Activated CD4-positive, alpha-beta T cell treated with anti-CD3 and anti-CD28 coated beads for 36 hours (primary cell): ENCODE data around the gene BTRC. TPM values are rescaled to one million over a fixed set of nuclear protein-coding genes. Genes with fewer than 3 reads are reported as not detected.
A peak's percentile ranks its signal among the peaks of the same experiment; 100 is the strongest.

Experiments
- ATAC-seq: fragments of 200-7000 bp; cut with Tn5 transposase; one replicate; pipeline ENCODE4 v1.10.0; 2021; ENCODE audit warnings: mild to moderate bottlenecking, moderate library complexity
- CTCF ChIA-PET: fragments of 350-600 bp; sonication (Branson Sonifier 250); formaldehyde crosslinking; loops from one replicate; lab custom pipeline; 2021; ENCODE audit warnings: antibody characterized with exemption; lab: Charles Lee
- POLR2A ChIA-PET: fragments of 350-600 bp; sonication (Branson Sonifier 250); formaldehyde crosslinking; loops from one replicate; lab custom pipeline; 2021; ENCODE audit warnings: antibody characterized with exemption, inconsistent platforms; lab: Charles Lee
- DNase-seq: peaks from one replicate; pipeline ENCODE4 v3.0.0-alpha.2; 2020
- H3K27ac Mint-ChIP-seq: one replicate; pipeline ENCODE4 v1.8.0; 2021; ENCODE audit warnings: mixed read lengths
- H3K27me3 Mint-ChIP-seq: one replicate; pipeline ENCODE4 v1.8.0; 2021; ENCODE audit warnings: mixed read lengths
- H3K36me3 Mint-ChIP-seq: one replicate; pipeline ENCODE4 v1.8.0; 2021; ENCODE audit warnings: low read depth, mixed read lengths
- H3K4me1 Mint-ChIP-seq: one replicate; pipeline ENCODE4 v1.8.0; 2021; ENCODE audit warnings: mixed read lengths
- H3K4me3 Mint-ChIP-seq: one replicate; pipeline ENCODE4 v1.8.0; 2021; ENCODE audit warnings: mild to moderate bottlenecking, moderate library complexity, mixed read lengths
- H3K9me3 Mint-ChIP-seq: one replicate; pipeline ENCODE4 v1.8.0; 2021; ENCODE audit warnings: low read depth, mixed read lengths
- intact Hi-C, 2 experiments: fragments of 100-400 bp; cut with DNase I in 1 of 2; cut with micrococcal nuclease in 1 of 2; formaldehyde crosslinking; loops; one replicate each; pipeline versions ENCODE4 v1.14.2 to v1.15.1; 2022 to 2024; cut with DNase I, micrococcal nuclease
- total RNA-seq, 2 experiments: library from RNA; stranded (reverse); gene quantifications; one replicate each; pipeline ENCODE4 v1.2.3, GENCODE V29; 2021

BTRC gene
- total RNA-seq, 2 experiments from 2014 or later, result 15.5 to 18.7 TPM

GRCh38 chr10:101568054-101568745, 214.2 kb downstream of the BTRC start:
- POLR2A ChIA-PET, result no interaction called here
- H3K4me3 Mint-ChIP-seq, result no peak overlapping the region

GRCh38 chr10:101569323-101569621, 215.3 kb downstream of the BTRC start:
- Mint-ChIP-seq H3K36me3 (no peaks in the 10 kb centered on the region), H3K27ac (no peak overlapping the region), H3K4me1 (peaks cover 18% of the 10 kb centered on the region), H3K9me3 (no peaks in the 10 kb centered on the region), H3K4me3 (peak overlapping the region; percentile 62), H3K27me3 (peaks cover 44% of the 10 kb centered on the region)
- CTCF ChIA-PET, result interaction anchor here (0.6 to 5.3 kb wide), 18 partner anchors 19 to 474 kb away, joined by 3 to 46 read pairs (median 4); no protein-coding TSS in a partner anchor
- intact Hi-C loops, result loop anchor here in 1 of 2 experiments (5.0 kb wide), 1 partner anchor 102 kb away; no protein-coding TSS in a partner anchor
- POLR2A ChIA-PET, result no interaction called here
- ATAC-seq (no peak), DNase-seq (no peak)

More at GRCh38 chr10:101568054-101568745, 214.2 kb downstream of the BTRC start:
- H3K36me3 Mint-ChIP-seq, result no peaks in the 10 kb centered on the region
- CTCF ChIA-PET, result interaction anchor here (0.5 to 1.2 kb wide), 10 partner anchors 11 to 358 kb away, joined by 3 to 4 read pairs (median 3); no protein-coding TSS in a partner anchor
- peaks cover 18% of the 10 kb centered on the region for H3K4me1 Mint-ChIP-seq
- no peak for DNase-seq
- H3K9me3 Mint-ChIP-seq, result no peaks in the 10 kb centered on the region
- intact Hi-C loops, result loop anchor here in 1 of 2 experiments (5.0 kb wide), 1 partner anchor 101 kb away; no protein-coding TSS in a partner anchor
- peaks cover 46% of the 10 kb centered on the region for H3K27me3 Mint-ChIP-seq
- no peak for ATAC-seq
- H3K27ac Mint-ChIP-seq, result no peak overlapping the region

GRCh38 chr10:101569622-101570427, 215.9 kb downstream of the BTRC start:
- ATAC-seq (peak; percentile 79), DNase-seq (peak; percentile 91)
- Mint-ChIP-seq H3K4me3 (peak overlapping the region; percentile 62), H3K27ac (no peak overlapping the region), H3K27me3 (peaks cover 41% of the 10 kb centered on the region), H3K36me3 (no peaks in the 10 kb centered on the region), H3K4me1 (peaks cover 18% of the 10 kb centered on the region), H3K9me3 (no peaks in the 10 kb centered on the region)
- intact Hi-C loops, result loop anchor here (1.0 to 5.0 kb wide), 11 partner anchors 33 to 409 kb away; no protein-coding TSS in a partner anchor
- CTCF ChIA-PET, result interaction anchor here (0.6 to 5.3 kb wide), 22 partner anchors 9 to 474 kb away, joined by 3 to 46 read pairs (median 4); no protein-coding TSS in a partner anchor
- POLR2A ChIA-PET, result no interaction called here

GRCh38 chr10:101570428-101571270, 216.7 kb downstream of the BTRC start:
- CTCF ChIA-PET, result interaction anchor here (0.5 to 5.3 kb wide), 27 partner anchors 10 to 475 kb away, joined by 3 to 46 read pairs (median 4); partner anchors contain the start of genes DPCD and POLL
- POLR2A ChIA-PET, result interaction anchor here (0.6 kb wide), 2 partner anchors 102 to 130 kb away, joined by 3 to 4 read pairs; no protein-coding TSS in a partner anchor
- Mint-ChIP-seq H3K9me3 (no peaks in the 10 kb centered on the region), H3K36me3 (no peaks in the 10 kb centered on the region), H3K4me3 (peak overlapping the region; percentile 62), H3K4me1 (peaks cover 18% of the 10 kb centered on the region), H3K27me3 (peaks cover 35% of the 10 kb centered on the region), H3K27ac (no peak overlapping the region)
- DNase-seq (no peak), ATAC-seq (peak; percentile 16)
- intact Hi-C loops, result loop anchor here (1.0 to 5.0 kb wide), 10 partner anchors 33 to 409 kb away; no protein-coding TSS in a partner anchor

GRCh38 chr10:101571271-101571925, 217.4 kb downstream of the BTRC start:
- ChIA-PET CTCF (interaction anchor here (0.7 to 5.3 kb wide), 17 partner anchors 11 to 361 kb away, joined by 3 to 46 read pairs (median 5); partner anchors contain the start of genes DPCD and POLL), POLR2A (interaction anchor here (0.6 kb wide), 2 partner anchors 103 to 129 kb away, joined by 3 to 4 read pairs; no protein-coding TSS in a partner anchor)
- Mint-ChIP-seq H3K4me3 (no peak overlapping the region), H3K27ac (no peak overlapping the region), H3K9me3 (no peaks in the 10 kb centered on the region), H3K4me1 (peaks cover 13% of the 10 kb centered on the region), H3K27me3 (peaks cover 29% of the 10 kb centered on the region), H3K36me3 (no peaks in the 10 kb centered on the region)
- ATAC-seq (no peak), DNase-seq (no peak)
- intact Hi-C loops, result loop anchor here in 1 of 2 experiments (5.0 kb wide), 1 partner anchor 299 kb away; no protein-coding TSS in a partner anchor

- Mint-ChIP-seq H3K27me3 (peaks cover 24% of the 10 kb centered on the region), H3K4me3 (no peak overlapping the region), H3K4me1 (peaks cover 10% of the 10 kb centered on the region), H3K27ac (no peak overlapping the region), H3K36me3 (no peaks in the 10 kb centered on the region), H3K9me3 (no peaks in the 10 kb centered on the region)
- ChIA-PET POLR2A (no interaction called here), CTCF (interaction anchor here (0.8 to 5.3 kb wide), 7 partner anchors 30 to 358 kb away, joined by 3 to 46 read pairs (median 5); no protein-coding TSS in a partner anchor)
- intact Hi-C loops, result loop anchor here in 1 of 2 experiments (5.0 kb wide), 1 partner anchor 300 kb away; no protein-coding TSS in a partner anchor
- ATAC-seq (no peak), DNase-seq (no peak)
These were observed 218.2 kb downstream of the BTRC start for GRCh38 chr10:101572126-101572525.

- H3K27ac Mint-ChIP-seq, result no peak overlapping the region
- DNase-seq (no peak), ATAC-seq (no peak)
- H3K4me1 Mint-ChIP-seq, result peaks cover 7% of the 10 kb centered on the region
- CTCF ChIA-PET, result interaction anchor here (0.8 to 5.3 kb wide), 2 partner anchors 350 to 359 kb away, joined by 3 to 46 read pairs; no protein-coding TSS in a partner anchor
- H3K4me3 Mint-ChIP-seq, result no peak overlapping the region
- H3K27me3 Mint-ChIP-seq, result peaks cover 19% of the 10 kb centered on the region
- intact Hi-C loops, result loop anchor here in 1 of 2 experiments (5.0 kb wide), 1 partner anchor 300 kb away; no protein-coding TSS in a partner anchor
- H3K36me3 Mint-ChIP-seq, result no peaks in the 10 kb centered on the region
- POLR2A ChIA-PET, result no interaction called here
- H3K9me3 Mint-ChIP-seq, result no peaks in the 10 kb centered on the region
These were observed 218.8 kb downstream of the BTRC start for GRCh38 chr10:101572785-101573184.

- Mint-ChIP-seq H3K27me3 (peaks cover 8% of the 10 kb centered on the region), H3K36me3 (peaks cover 4% of the 10 kb centered on the region), H3K9me3 (no peaks in the 10 kb centered on the region), H3K27ac (no peak overlapping the region), H3K4me1 (peaks cover 7% of the 10 kb centered on the region), H3K4me3 (no peak overlapping the region)
- DNase-seq (no peak), ATAC-seq (no peak)
- ChIA-PET POLR2A (no interaction called here), CTCF (interaction anchor here (5.3 kb wide), 1 partner anchor 360 kb away, joined by 46 read pairs; no protein-coding TSS in a partner anchor)
- intact Hi-C loops, result loop anchor here in 1 of 2 experiments (5.0 kb wide), 1 partner anchor 302 kb away; no protein-coding TSS in a partner anchor
These were observed 220.2 kb downstream of the BTRC start for GRCh38 chr10:101573885-101574753.

- Mint-ChIP-seq H3K36me3 (peaks cover 6% of the 10 kb centered on the region), H3K4me3 (no peak overlapping the region), H3K27me3 (no peaks in the 10 kb centered on the region), H3K9me3 (no peaks in the 10 kb centered on the region), H3K27ac (no peak overlapping the region), H3K4me1 (no peaks in the 10 kb centered on the region)
- ATAC-seq, result no peak
- intact Hi-C loops, result no loop called here
- POLR2A ChIA-PET, result no interaction called here
- DNase-seq, result no peak
- CTCF ChIA-PET, result no interaction called here
These were observed 221.1 kb downstream of the BTRC start for GRCh38 chr10:101575091-101575490.
